Measurements from ENCODE around the gene CKLF. TPM values are rescaled to one million over a fixed set of nuclear protein-coding genes. Genes with fewer than 3 reads are reported as not detected.

CKLF gene
- total RNA-seq, 4 donors from 2014 or later = 31.6 to 68.4 (median 49.2) TPM

GRCh38 chr16:66525396-66526180 lies 26.8 kb upstream of the CKLF start:
- ATAC-seq (ENCODE audit: low FRiP score) (no peak), DNase-seq (ENCODE audit: low spot score) (no peak)

GRCh38 chr16:66528294-66528693 lies 24.1 kb upstream of the CKLF start:
- no peak for TF ChIP-seq CTCF (IDR thresholded peaks at IDR 0.05)
- no peak for ATAC-seq (ENCODE audit: low FRiP score)
- DNase-seq (ENCODE audit: low spot score) = no peak

More at GRCh38 chr16:66525396-66526180, 26.8 kb upstream of the CKLF start:
- TF ChIP-seq CTCF (IDR thresholded peaks at IDR 0.05) = no peak

GRCh38 chr16:66529475-66529874 lies 22.9 kb upstream of the CKLF start:
- no peak for TF ChIP-seq CTCF (IDR thresholded peaks at IDR 0.05)
- DNase-seq (ENCODE audit: low spot score) (no peak), ATAC-seq (ENCODE audit: low FRiP score) (no peak)

- DNase-seq (ENCODE audit: low spot score) (no peak), ATAC-seq (ENCODE audit: low FRiP score) (no peak)
- no peak for TF ChIP-seq CTCF (IDR thresholded peaks at IDR 0.05)
These were observed 18.0 kb upstream of the CKLF start for GRCh38 chr16:66534376-66534799.

GRCh38 chr16:66536525-66536924 lies 15.9 kb upstream of the CKLF start:
- DNase-seq (ENCODE audit: low spot score) (no peak), ATAC-seq (ENCODE audit: low FRiP score) (no peak)
- TF ChIP-seq CTCF (IDR thresholded peaks at IDR 0.05) = no peak

GRCh38 chr16:66537236-66537635 lies 15.1 kb upstream of the CKLF start:
- DNase-seq (ENCODE audit: low spot score) = no peak
- no peak for ATAC-seq (ENCODE audit: low FRiP score)
- no peak for TF ChIP-seq CTCF (IDR thresholded peaks at IDR 0.05)

GRCh38 chr16:66538910-66539309 lies 13.5 kb upstream of the CKLF start:
- no peak for ATAC-seq (ENCODE audit: low FRiP score)
- no peak for DNase-seq (ENCODE audit: low spot score)
- TF ChIP-seq CTCF (IDR thresholded peaks at IDR 0.05) = no peak
